Pancreas (tissue), 10 donors: Measurements from ENCODE around the gene VMP1. TPM values are rescaled to one million over a fixed set of nuclear protein-coding genes. Genes with fewer than 3 reads are reported as not detected.

Experiments
- ATAC-seq, 4 donors: fragments of 200-7000 bp; cut with Tn5 transposase; one replicate each; pipeline versions ENCODE4 v1.8.0 to v1.9.1; 2020; ENCODE audit warnings: mild to moderate bottlenecking in 4 of 4, moderate library complexity in 4 of 4
- DNase-seq, 6 donors: peaks; one replicate each; pipeline ENCODE4 v3.0.0-alpha.2; 2020
- FAIRE-seq: peaks from 2 replicates; lab custom pipeline; 2012; peaks lifted over from hg19 to GRCh38; lab: Jason Lieb, UNC
- H3K27ac ChIP-seq, 4 donors: fragments of 200-600 bp; sonication (generic); 1 replicate in 3 of 4; 2 replicates in 1 of 4; pipeline versions ENCODE4 v1.5.0 to v1.8.0; 2020
- H3K27me3 ChIP-seq, 4 donors: fragments of 200-600 bp; one replicate each; pipeline ENCODE4 v1.8.0; 2021
- H3K36me3 ChIP-seq, 3 donors: fragments of 200-600 bp; sonication (generic) in 1 of 3; one replicate each; pipeline versions ENCODE4 v1.5.0 to v1.8.0; 2020 to 2021
- H3K4me1 ChIP-seq, 3 donors: fragments of 200-600 bp; one replicate each; pipeline ENCODE4 v1.8.0; 2021
- H3K4me3 ChIP-seq, 4 donors: fragments of 200-600 bp; sonication (generic) in 2 of 4; one replicate each; pipeline versions ENCODE4 v1.5.0 to v1.8.0; 2020 to 2021
- H3K9me3 ChIP-seq, 4 donors: fragments of 200-600 bp; one replicate each; pipeline ENCODE4 v1.8.0; 2021
- WGBS, 2 donors: extraction: QIAGEN DNeasy Blood & Tissue Kit; methylation state at CpG; one replicate each; pipeline ENCODE4 v1.1.7; 2013; 5-methylcytosine and 5-hydroxymethylcytosine counted together
- intact Hi-C, 3 donors: fragments of 100-400 bp; cut with DNase I; formaldehyde crosslinking; loops; one replicate each; pipeline versions ENCODE4 v1.11.1 to v1.14.2; 2022
- polyA plus RNA-seq, 2 donors: library from polyadenylated mRNA; stranded (reverse); fragments of 200-250 nt; gene quantifications; one replicate each; pipeline ENCODE4 v1.2.3, GENCODE V29; 2013
- total RNA-seq, 6 donors: library from RNA; stranded (reverse); fragmentation: NEBNext Ultra II Directional in 4 of 6; extraction: Animal tissue kit (Norgen Biotek cat#: 25700) in 4 of 6; gene quantifications; one replicate each; pipeline versions ENCODE4 v1.2.1 to v1.2.4, GENCODE V29; 2021 to 2023
- TF ChIP-seq, protein P1 (sequence below), 4 donors: fragments of 200-600 bp; sonication (generic) in 3 of 4; IDR thresholded peaks; one replicate each; pipeline versions ENCODE4 v1.5.0 to v1.8.0; 2021; ENCODE audit warnings: antibody characterized with exemption in 4 of 4
- donor health status: healthy with polysubstance abuse.
- donor health status: DM: no; HTN: no; CAD: no; lungs with moderate emphysema.
- donor health status: DM: no; HTN: no; CAD: no.
- donor health status: control.
- donor health status: control.
- donor health status: Bipolar disorder and iron deficiency.
- donor health status: DM: yes; HTN: yes; CAD: no.
- donor health status: DM: no; HTN: no; CAD: no.
- donor health status: DM: no; HTN: no; CAD: no.
- donor health status: DM: yes; HTN: yes; CAD: no.

VMP1 gene
- total and polyA plus RNA-seq, 8 donors: 55.5 to 177 (median 91.8) TPM

- WGBS, 2 donors: 71 to 75% methylated on average over 1 of the region's 1 CpG
- Histone ChIP-seq H3K27ac (peak overlapping the region in 2 of 4 donors; percentile 82 to 83), H3K9me3 (no peaks in the 10 kb centered on the region), H3K36me3 (no peaks in the 10 kb centered on the region), H3K27me3 (no peaks in the 10 kb centered on the region), H3K4me1 (peaks cover 14 to 54% (median 36%) of the 10 kb centered on the region in 3 donors), H3K4me3 (no peak overlapping the region)
- FAIRE-seq (no peak), DNase-seq (no peak), ATAC-seq (no peak)
- intact Hi-C loops: no loop called here
- TF ChIP-seq, protein P1, sequence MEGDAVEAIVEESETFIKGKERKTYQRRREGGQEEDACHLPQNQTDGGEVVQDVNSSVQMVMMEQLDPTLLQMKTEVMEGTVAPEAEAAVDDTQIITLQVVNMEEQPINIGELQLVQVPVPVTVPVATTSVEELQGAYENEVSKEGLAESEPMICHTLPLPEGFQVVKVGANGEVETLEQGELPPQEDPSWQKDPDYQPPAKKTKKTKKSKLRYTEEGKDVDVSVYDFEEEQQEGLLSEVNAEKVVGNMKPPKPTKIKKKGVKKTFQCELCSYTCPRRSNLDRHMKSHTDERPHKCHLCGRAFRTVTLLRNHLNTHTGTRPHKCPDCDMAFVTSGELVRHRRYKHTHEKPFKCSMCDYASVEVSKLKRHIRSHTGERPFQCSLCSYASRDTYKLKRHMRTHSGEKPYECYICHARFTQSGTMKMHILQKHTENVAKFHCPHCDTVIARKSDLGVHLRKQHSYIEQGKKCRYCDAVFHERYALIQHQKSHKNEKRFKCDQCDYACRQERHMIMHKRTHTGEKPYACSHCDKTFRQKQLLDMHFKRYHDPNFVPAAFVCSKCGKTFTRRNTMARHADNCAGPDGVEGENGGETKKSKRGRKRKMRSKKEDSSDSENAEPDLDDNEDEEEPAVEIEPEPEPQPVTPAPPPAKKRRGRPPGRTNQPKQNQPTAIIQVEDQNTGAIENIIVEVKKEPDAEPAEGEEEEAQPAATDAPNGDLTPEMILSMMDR (IDR thresholded peaks at IDR 0.05): no peak
These were observed 123.5 kb downstream of the VMP1 start for GRCh38 chr17:59830846-59831486.

DNA sequence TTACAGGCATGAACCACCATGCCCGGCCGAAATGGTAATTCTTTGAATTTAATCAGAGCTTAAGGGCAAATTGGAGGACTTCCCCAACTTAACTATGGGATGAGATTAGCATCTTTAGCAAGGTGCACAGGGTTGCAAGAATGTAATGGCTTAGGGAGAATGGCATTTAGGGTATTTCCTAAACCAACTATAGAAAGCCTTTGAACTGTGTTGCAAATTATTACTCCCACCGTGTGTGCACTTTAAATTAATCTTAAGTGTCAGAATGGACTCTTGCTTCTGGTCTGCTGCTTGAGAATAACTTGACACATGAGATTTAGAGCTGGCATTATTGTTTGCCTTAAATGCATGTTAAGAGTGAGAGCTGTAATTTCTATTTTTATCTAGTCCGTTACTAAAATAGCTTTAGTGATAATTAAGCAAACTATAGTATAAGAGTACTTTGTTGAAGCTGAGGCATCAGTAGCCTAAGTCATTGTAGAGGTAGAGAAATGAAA is 125.5 kb downstream of the VMP1 start:
- DNase-seq: no peak
- H3K4me1 ChIP-seq: peaks cover 25 to 48% (median 40%) of the 10 kb centered on the region in 3 donors

GRCh38 chr17:59837308-59838051 is 130.0 kb downstream of the VMP1 start:
- WGBS, 2 donors: 3% methylated on average over 8 of the region's 8 CpGs

More for the DNA sequence above, 125.5 kb downstream of the VMP1 start:
- intact Hi-C loops: no loop called here
- no peak overlapping the region for H3K4me3 ChIP-seq
- ATAC-seq: no peak
- WGBS, 2 donors: 50 to 52% methylated on average over 4 of the region's 4 CpGs
- H3K27me3 ChIP-seq: no peaks in the 10 kb centered on the region
- FAIRE-seq: no peak
- H3K9me3 ChIP-seq: no peaks in the 10 kb centered on the region
- no peaks in the 10 kb centered on the region for H3K36me3 ChIP-seq
- H3K27ac ChIP-seq: peak overlapping the region in 2 of 4 donors; percentile 5 to 29
- TF ChIP-seq, protein P1 (IDR thresholded peaks at IDR 0.05): no peak

DNA sequence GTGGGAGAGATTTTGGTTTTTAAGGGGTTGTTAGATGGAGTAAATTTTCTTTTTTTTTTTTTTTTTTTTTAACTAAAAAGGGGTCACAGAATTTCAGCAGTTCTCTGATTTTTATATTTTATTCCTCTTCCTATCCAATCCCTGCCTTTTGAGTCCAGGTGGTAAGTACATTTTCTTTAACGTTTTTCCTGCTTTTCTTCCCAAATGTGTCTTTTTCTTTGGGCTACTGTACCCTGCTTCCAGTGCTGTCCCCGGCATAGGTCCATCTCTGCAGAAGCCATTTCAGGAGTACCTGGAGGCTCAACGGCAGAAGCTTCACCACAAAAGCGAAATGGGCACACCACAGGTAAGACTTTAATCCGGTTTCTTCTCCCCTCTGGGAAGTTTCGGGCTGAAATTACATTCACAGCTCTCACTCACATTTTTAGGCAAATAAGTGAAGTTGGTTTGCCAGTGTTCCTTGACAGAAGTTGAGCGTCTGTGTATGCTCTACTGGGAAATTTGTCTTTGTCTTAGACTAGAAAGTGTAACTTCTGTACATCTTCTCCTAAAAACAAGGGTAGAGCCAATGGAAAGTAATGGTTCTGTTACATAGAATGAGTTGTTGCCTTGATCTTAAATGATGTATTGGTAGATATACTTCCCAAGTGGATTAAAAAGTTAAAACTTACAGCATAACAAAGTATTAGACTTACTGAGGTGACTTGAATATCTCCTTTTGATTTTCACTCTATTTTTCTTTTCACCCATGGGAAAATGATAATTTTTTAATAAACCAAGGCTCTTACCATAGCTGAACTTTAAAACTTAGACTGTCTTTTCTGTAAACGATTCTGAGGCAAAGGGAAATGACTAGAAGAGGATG is 130.8 kb downstream of the VMP1 start:
- DNase-seq (no peak), FAIRE-seq (no peak), ATAC-seq (peak in 2 of 4 donors; percentile 7 to 14)
- Histone ChIP-seq H3K27me3 (no peaks in the 10 kb centered on the region), H3K36me3 (peaks cover 0 to 14% (median 9%) of the 10 kb centered on the region in 3 donors), H3K4me3 (peak overlapping the region; percentile 29 to 59 (median 50)), H3K9me3 (no peaks in the 10 kb centered on the region), H3K27ac (peak overlapping the region; percentile 86 to 99 (median 91)), H3K4me1 (peaks cover 11 to 18% (median 15%) of the 10 kb centered on the region in 3 donors)
- intact Hi-C loops: no loop called here
- TF ChIP-seq, protein P1 (IDR thresholded peaks at IDR 0.05): no peak
- WGBS, 2 donors: 5 to 10% methylated on average over 8 of the region's 8 CpGs

More at GRCh38 chr17:59837308-59838051, 130.0 kb downstream of the VMP1 start:
- peak in 4 of 6 donors; percentile 76 to 90 (median 86) for DNase-seq
- Histone ChIP-seq H3K27ac (peak overlapping the region; percentile 86 to 99 (median 91)), H3K4me3 (peak overlapping the region; percentile 29 to 59 (median 50)), H3K9me3 (no peaks in the 10 kb centered on the region), H3K36me3 (peaks cover 0 to 14% (median 9%) of the 10 kb centered on the region in 3 donors), H3K27me3 (no peaks in the 10 kb centered on the region), H3K4me1 (peaks cover 10 to 18% (median 11%) of the 10 kb centered on the region in 3 donors)
- TF ChIP-seq, protein P1 (IDR thresholded peaks at IDR 0.05): no peak
- FAIRE-seq: peak; percentile 98
- peak; percentile 69 to 84 (median 77) for ATAC-seq
- intact Hi-C loops: no loop called here
